ENCODE data around the gene CROCC.

DNA sequence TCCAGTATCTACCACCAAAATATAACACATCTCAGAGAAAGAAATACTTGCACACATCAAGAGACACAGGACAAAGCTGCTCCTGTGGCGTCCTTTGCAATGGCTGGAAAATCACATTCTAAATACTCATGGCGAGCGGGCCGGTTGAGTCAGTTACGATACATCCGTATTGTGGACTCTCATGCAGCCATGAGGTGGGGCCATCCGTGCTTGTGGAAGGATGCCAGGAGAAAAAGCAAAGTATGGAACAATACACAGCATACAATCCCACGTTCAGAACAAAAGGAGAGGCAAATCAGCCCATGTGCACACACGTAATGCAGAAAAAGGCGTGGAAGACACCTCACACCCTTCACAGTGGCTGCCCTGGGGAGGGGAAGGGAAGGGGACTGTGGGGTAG lies 76.9 kb downstream of the CROCC start:
- TF ChIP-seq, protein P1, sequence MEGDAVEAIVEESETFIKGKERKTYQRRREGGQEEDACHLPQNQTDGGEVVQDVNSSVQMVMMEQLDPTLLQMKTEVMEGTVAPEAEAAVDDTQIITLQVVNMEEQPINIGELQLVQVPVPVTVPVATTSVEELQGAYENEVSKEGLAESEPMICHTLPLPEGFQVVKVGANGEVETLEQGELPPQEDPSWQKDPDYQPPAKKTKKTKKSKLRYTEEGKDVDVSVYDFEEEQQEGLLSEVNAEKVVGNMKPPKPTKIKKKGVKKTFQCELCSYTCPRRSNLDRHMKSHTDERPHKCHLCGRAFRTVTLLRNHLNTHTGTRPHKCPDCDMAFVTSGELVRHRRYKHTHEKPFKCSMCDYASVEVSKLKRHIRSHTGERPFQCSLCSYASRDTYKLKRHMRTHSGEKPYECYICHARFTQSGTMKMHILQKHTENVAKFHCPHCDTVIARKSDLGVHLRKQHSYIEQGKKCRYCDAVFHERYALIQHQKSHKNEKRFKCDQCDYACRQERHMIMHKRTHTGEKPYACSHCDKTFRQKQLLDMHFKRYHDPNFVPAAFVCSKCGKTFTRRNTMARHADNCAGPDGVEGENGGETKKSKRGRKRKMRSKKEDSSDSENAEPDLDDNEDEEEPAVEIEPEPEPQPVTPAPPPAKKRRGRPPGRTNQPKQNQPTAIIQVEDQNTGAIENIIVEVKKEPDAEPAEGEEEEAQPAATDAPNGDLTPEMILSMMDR (IDR thresholded peaks at IDR 0.05): no peak
- no peak for TF ChIP-seq POLR2A (IDR thresholded peaks at IDR 0.05)

All from uterus (tissue), 2 donors.